Nephron (organoid): ENCODE results near the gene GSTT4.
A peak's percentile ranks its signal among the peaks of the same experiment; 100 is the strongest.

Source experiments
- H3K27ac Mint-ChIP-seq, 3 experiments: 2 replicates each; pipeline ENCODE4 v1.8.0; 2020; ENCODE audit warnings: mixed read lengths in 3 of 3, mild to moderate bottlenecking in 2 of 3, moderate library complexity in 1 of 3
- H3K27me3 Mint-ChIP-seq: 2 replicates; pipeline ENCODE4 v1.8.0; 2021; ENCODE audit warnings: low read depth, mild to moderate bottlenecking, moderate library complexity, mixed read lengths
- H3K36me3 Mint-ChIP-seq: 2 replicates; pipeline ENCODE4 v1.8.0; 2020; ENCODE audit warnings: low read depth, mixed read lengths
- H3K4me1 Mint-ChIP-seq: 2 replicates; pipeline ENCODE4 v1.8.0; 2020; ENCODE audit warnings: mixed read lengths
- H3K4me3 Mint-ChIP-seq, 3 experiments: 2 replicates each; pipeline ENCODE4 v1.8.0; 2020; ENCODE audit warnings: mild to moderate bottlenecking in 3 of 3, mixed read lengths in 3 of 3, moderate library complexity in 2 of 3
- H3K9me3 Mint-ChIP-seq: 2 replicates; pipeline ENCODE4 v1.8.0; 2020; ENCODE audit warnings: mixed read lengths
- TF ChIP-seq, protein P1 (sequence below), 3 experiments: fragments of 200-600 bp; sonication (generic); IDR thresholded peaks; one replicate each; pipeline ENCODE4 v1.5.0; 2021; ENCODE audit warnings: antibody characterized with exemption in 3 of 3; ENCODE audit not compliant: unreplicated experiment in 3 of 3

The GSTT4 gene

DNA sequence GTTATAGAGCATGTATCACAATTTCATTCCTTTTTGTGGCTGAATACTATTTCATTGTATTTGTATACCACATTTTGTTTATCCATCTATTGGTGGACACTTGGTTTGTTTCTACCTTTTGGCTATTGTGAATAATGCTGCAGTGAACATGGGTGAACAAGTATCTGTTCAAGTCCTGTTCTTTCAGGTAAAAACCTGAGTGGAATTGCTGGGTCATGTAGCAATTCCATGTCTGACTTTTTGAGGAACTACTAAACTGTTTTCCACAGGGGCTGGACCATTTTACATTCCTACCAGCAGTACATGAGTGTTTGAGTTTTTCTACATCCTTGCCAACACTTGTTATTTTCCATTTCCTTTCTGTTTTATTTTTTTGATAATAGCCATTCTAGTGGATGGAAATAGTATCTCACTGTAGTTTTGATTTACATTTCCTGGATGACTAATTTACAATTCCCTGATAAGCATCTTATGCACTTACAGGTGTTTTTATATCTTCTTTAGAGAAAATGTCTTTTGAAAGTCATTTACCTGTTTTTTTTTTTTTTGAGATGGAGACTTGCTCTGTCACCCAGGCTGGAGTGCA lies 18.0 kb upstream of the GSTT4 start:
- peaks cover 46% of the 10 kb centered on the region for H3K36me3 Mint-ChIP-seq
- TF ChIP-seq, protein P1, sequence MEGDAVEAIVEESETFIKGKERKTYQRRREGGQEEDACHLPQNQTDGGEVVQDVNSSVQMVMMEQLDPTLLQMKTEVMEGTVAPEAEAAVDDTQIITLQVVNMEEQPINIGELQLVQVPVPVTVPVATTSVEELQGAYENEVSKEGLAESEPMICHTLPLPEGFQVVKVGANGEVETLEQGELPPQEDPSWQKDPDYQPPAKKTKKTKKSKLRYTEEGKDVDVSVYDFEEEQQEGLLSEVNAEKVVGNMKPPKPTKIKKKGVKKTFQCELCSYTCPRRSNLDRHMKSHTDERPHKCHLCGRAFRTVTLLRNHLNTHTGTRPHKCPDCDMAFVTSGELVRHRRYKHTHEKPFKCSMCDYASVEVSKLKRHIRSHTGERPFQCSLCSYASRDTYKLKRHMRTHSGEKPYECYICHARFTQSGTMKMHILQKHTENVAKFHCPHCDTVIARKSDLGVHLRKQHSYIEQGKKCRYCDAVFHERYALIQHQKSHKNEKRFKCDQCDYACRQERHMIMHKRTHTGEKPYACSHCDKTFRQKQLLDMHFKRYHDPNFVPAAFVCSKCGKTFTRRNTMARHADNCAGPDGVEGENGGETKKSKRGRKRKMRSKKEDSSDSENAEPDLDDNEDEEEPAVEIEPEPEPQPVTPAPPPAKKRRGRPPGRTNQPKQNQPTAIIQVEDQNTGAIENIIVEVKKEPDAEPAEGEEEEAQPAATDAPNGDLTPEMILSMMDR (IDR thresholded peaks at IDR 0.05; ENCODE audit: unreplicated experiment in 3 of 3), result no peak
- H3K27me3 Mint-ChIP-seq, result no peaks in the 10 kb centered on the region
- H3K4me3 Mint-ChIP-seq, result no peak overlapping the region
- H3K4me1 Mint-ChIP-seq, result peaks cover 5% of the 10 kb centered on the region
- H3K9me3 Mint-ChIP-seq, result peaks cover 22% of the 10 kb centered on the region
- no peak overlapping the region for H3K27ac Mint-ChIP-seq

DNA sequence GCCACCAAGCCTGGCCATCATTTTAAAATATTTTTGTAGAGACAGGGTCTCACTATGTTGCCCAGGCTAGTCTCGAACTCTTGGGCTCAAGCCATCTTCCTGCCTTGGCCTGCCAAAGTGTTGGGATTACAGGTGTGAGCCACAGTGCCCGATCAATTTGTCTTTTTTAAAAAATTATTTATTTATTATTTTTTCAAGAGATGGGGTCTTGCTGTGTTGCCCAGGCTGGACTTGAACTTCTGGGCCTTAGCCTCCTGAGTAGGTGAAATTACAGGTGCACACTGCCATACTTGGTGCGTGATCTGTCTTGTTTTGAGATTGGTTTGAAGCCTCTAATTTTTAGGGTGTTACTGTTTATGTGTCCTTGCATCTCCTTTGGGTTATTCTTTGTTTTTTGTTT lies 16.1 kb upstream of the GSTT4 start:
- Mint-ChIP-seq H3K4me1 (no peaks in the 10 kb centered on the region), H3K9me3 (peaks cover 22% of the 10 kb centered on the region), H3K4me3 (no peak overlapping the region), H3K27me3 (no peaks in the 10 kb centered on the region), H3K27ac (no peak overlapping the region), H3K36me3 (peaks cover 51% of the 10 kb centered on the region)
- TF ChIP-seq, protein P1 (IDR thresholded peaks at IDR 0.05; ENCODE audit: unreplicated experiment in 3 of 3), result no peak

DNA sequence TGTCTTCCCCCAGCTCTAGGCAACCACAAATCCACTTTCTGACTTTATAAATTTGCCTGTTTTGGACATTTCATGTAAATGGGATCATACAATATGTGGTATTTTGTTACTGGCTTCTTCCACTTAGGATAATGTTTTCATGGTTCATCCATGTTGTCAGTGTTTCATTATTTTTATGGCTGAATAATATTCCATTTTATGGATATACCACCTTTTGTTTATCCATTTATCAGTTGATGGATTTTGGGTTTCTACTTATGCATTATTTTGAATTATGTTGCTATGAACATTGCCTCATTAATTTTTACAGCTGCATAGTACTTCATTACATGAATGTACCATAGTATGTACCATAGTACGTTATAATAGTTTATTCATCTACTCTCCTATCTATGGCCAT lies 10.9 kb upstream of the GSTT4 start:
- peaks cover 10% of the 10 kb centered on the region for H3K4me1 Mint-ChIP-seq
- TF ChIP-seq, protein P1 (IDR thresholded peaks at IDR 0.05; ENCODE audit: unreplicated experiment in 3 of 3), result no peak
- no peaks in the 10 kb centered on the region for H3K27me3 Mint-ChIP-seq
- peaks cover 22% of the 10 kb centered on the region for H3K36me3 Mint-ChIP-seq
- no peak overlapping the region for H3K27ac Mint-ChIP-seq
- H3K4me3 Mint-ChIP-seq, result no peak overlapping the region
- H3K9me3 Mint-ChIP-seq, result peaks cover 3% of the 10 kb centered on the region

DNA sequence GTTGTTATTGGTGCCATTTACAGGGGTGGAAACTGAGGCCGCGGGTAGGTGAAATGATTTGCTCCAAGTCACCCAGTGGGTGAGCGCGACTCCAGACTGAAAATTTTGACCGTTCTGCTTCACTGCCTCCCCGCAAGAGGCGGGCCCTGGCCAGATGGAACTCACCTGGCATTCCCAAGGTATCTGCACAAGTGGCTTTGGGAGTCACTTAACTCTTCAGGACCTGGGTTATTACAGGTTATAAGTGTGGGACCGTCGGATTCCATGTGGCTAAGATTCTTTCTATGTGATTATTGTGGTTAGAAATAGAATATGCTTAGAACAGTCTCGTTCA lies 6.4 kb upstream of the GSTT4 start:
- TF ChIP-seq, protein P1 (IDR thresholded peaks at IDR 0.05; ENCODE audit: unreplicated experiment in 3 of 3), result no peak
- Mint-ChIP-seq H3K36me3 (peaks cover 8% of the 10 kb centered on the region), H3K27me3 (no peaks in the 10 kb centered on the region), H3K27ac (peak overlapping the region; percentile 61 to 95 (median 65)), H3K4me3 (peak overlapping the region; percentile 96 to 99 (median 98)), H3K9me3 (no peaks in the 10 kb centered on the region), H3K4me1 (peaks cover 10% of the 10 kb centered on the region)

DNA sequence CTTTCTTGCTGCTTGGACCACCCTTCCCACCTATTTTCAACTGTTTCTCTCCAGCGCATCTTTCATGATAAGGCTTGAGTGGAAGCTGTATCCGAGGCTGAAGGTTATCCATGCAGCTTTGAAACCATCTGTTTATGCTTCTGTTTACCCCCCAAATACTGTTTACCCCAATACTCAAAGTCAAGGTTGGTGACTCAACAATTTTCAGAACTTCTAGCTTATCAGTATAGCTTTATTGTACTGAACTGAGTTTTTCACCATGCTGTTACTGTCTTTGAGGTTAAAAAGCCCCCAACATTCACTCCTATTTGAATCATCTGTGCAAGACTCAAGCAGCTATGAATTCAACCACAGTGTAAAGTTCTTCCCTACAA lies 4.8 kb upstream of the GSTT4 start:
- Mint-ChIP-seq H3K9me3 (no peaks in the 10 kb centered on the region), H3K27ac (no peak overlapping the region), H3K4me1 (peaks cover 10% of the 10 kb centered on the region), H3K36me3 (no peaks in the 10 kb centered on the region), H3K27me3 (no peaks in the 10 kb centered on the region), H3K4me3 (peak overlapping the region; percentile 45 to 76 (median 75))
- TF ChIP-seq, protein P1 (IDR thresholded peaks at IDR 0.05; ENCODE audit: unreplicated experiment in 3 of 3), result no peak

DNA sequence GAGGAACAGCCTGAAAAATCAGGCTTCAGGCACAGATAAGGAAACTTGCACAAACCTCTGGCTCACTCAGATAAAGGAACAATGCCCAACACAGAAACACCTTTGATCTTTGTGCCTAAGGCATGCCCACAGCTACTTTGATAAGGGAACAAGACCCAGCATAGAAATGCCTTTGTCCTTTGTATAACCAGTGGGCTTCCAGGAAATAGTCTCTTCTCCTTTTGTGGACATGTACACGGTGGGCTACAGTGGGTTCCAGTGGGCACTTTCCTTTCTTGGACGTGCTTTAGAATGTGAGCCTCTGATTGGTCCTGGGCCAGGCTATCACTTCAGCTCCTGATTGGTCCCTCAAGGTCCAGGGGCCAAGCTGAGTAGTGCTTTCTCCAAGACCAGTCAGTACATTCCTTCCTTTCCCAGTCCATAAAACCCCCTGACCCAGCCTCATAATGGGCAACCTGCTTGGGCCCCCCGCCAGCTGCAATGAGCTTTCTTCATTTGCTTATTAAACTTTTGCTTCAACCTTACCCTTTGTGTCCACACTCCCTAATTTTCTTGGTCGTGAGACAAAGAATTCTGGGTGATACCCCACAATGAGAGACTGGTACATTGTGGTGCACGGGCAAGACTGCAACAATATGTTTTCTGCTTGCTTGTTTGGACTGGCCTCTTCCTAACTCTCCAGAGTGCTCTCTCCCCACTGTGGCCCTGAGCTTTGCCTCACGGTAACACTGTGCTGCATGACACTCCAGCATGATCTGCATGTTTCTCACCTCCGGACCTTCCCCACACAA lies 4.2 kb upstream of the GSTT4 start:
- no peaks in the 10 kb centered on the region for H3K36me3 Mint-ChIP-seq
- H3K4me1 Mint-ChIP-seq, result peaks cover 10% of the 10 kb centered on the region
- no peaks in the 10 kb centered on the region for H3K27me3 Mint-ChIP-seq
- no peaks in the 10 kb centered on the region for H3K9me3 Mint-ChIP-seq
- TF ChIP-seq, protein P1 (IDR thresholded peaks at IDR 0.05; ENCODE audit: unreplicated experiment in 3 of 3), result no peak
- H3K27ac Mint-ChIP-seq, result no peak overlapping the region
- H3K4me3 Mint-ChIP-seq, result peak overlapping the region in 2 of 3 experiments; percentile 5 to 37
